ENCODE measurements around the gene HMBS. TPM values are rescaled to one million over a fixed set of nuclear protein-coding genes. Genes with fewer than 3 reads are reported as not detected.

Gene HMBS
- total RNA-seq, 2 donors from 2014 or later, result 9.2 to 14.3 TPM

DNA sequence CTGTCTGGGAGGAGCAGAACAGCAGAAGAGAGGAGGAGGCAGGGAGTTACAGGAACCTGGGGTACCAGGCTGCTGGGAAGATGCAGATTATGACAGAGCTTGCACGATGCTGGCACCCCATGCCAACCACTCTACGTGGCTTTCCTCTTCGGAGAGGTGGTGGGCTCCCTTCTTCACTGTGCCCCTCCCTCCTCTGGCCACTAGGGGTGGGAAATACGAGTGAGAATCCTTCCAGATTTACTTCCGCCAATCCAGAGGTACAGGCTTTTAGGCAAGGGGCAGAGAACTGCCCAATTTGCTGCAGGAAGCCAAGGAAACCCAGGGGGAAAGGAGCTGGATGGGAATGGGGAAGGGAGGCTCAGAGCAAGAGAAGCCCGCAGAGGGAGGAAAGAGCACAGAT lies 40.0 kb upstream of the HMBS start:
- H3K36me3 ChIP-seq, result peaks cover 8 to 13% of the 10 kb centered on the region in 2 donors
- H3K27ac ChIP-seq, result no peak overlapping the region
- TF ChIP-seq POLR2A (IDR thresholded peaks at IDR 0.05) (no peak), POLR2AphosphoS5 (IDR thresholded peaks at IDR 0.05) (no peak)
- TF ChIP-seq, protein P1, sequence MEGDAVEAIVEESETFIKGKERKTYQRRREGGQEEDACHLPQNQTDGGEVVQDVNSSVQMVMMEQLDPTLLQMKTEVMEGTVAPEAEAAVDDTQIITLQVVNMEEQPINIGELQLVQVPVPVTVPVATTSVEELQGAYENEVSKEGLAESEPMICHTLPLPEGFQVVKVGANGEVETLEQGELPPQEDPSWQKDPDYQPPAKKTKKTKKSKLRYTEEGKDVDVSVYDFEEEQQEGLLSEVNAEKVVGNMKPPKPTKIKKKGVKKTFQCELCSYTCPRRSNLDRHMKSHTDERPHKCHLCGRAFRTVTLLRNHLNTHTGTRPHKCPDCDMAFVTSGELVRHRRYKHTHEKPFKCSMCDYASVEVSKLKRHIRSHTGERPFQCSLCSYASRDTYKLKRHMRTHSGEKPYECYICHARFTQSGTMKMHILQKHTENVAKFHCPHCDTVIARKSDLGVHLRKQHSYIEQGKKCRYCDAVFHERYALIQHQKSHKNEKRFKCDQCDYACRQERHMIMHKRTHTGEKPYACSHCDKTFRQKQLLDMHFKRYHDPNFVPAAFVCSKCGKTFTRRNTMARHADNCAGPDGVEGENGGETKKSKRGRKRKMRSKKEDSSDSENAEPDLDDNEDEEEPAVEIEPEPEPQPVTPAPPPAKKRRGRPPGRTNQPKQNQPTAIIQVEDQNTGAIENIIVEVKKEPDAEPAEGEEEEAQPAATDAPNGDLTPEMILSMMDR (IDR thresholded peaks at IDR 0.05), result no peak
- no peak overlapping the region for H3K4me3 ChIP-seq
- H3K4me1 ChIP-seq (replicated peaks), result no peaks in the 10 kb centered on the region
- no peaks in the 10 kb centered on the region for H3K27me3 ChIP-seq (replicated peaks; ENCODE audit: insufficient read depth)
- WGBS, result 73% methylated on average over 6 of the region's 6 CpGs
- no peak for DNase-seq (ENCODE audit: low spot score)
- no peaks in the 10 kb centered on the region for H3K9me3 ChIP-seq
- intact Hi-C loops (cut with DNase I), result no loop called here

DNA sequence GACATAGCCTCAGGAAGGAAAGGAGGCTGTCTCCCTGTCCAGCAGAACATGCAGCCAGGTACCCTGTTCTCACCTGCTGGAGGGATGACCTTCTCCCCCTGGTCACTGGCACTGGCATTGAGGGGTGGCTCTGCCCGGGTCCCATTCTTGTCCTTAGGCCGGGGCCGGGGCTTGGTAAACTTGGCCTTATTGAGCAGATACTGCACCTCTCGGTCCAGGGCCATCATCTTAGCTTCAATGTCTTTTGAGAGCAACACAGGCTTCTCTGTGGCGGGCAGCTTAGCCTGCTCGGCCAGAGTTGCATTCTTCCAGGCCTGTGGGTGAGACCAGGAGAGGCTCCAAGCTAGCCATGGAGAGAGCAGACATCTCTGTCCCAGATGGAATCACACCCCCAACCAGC lies 38.2 kb upstream of the HMBS start:
- Histone ChIP-seq H3K4me3 (no peak overlapping the region), H3K9me3 (no peaks in the 10 kb centered on the region), H3K36me3 (peaks cover 8 to 18% of the 10 kb centered on the region in 2 donors), H3K27me3 (replicated peaks; ENCODE audit: insufficient read depth) (no peaks in the 10 kb centered on the region), H3K4me1 (replicated peaks) (no peaks in the 10 kb centered on the region), H3K27ac (no peak overlapping the region)
- TF ChIP-seq, protein P1 (IDR thresholded peaks at IDR 0.05), result no peak
- TF ChIP-seq POLR2AphosphoS5 (IDR thresholded peaks at IDR 0.05), result no peak
- no peak for TF ChIP-seq POLR2A (IDR thresholded peaks at IDR 0.05)
- whole genome bisulfite sequencing, result 100% methylated on average over 6 of the region's 6 CpGs
- DNase-seq (ENCODE audit: low spot score), result no peak
- intact Hi-C loops (cut with DNase I), result no loop called here

DNA sequence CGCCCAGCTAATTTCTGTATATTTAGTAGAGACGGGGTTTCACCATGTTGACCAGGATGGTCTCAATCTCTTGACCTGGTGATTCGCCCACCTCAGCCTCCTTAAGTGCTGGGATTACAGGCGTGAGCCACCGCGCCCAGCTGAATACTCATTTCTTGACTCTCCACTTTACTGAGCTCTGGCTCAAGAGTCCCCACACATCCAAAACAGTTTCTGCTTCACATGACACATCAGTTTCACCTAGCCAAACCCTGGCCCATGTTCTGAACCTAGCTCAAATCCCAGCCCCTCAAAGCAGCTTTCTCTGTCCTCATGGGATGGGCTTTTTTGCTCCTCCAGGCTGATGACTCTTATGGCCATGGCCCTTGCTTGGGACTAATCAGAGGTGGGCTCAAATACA lies 37.5 kb upstream of the HMBS start:
- H3K36me3 ChIP-seq, result peaks cover 12 to 24% of the 10 kb centered on the region in 2 donors
- intact Hi-C loops (cut with DNase I), result no loop called here
- TF ChIP-seq POLR2A (IDR thresholded peaks at IDR 0.05), result no peak
- TF ChIP-seq, protein P1 (IDR thresholded peaks at IDR 0.05), result no peak
- no peak for TF ChIP-seq POLR2AphosphoS5 (IDR thresholded peaks at IDR 0.05)

DNA sequence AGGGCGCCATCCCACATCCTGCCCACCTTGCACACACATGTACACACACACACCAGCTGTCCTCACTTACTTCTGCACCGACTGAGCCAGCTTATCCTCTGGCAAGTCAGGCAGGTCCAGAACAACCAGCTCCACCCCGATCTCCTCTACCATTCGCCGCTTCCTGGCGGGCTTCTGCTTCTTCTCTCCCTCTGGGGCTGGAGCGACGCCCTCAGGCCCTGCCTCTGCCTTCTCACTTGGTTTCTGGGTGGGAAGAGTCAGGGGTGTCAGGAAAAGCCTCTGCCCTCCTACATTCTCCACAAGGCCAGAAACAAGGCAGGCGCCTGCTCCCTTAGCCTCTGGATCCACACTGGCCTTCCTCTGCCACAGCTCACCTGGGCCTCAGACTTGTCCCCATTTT lies 36.0 kb upstream of the HMBS start:
- no peaks in the 10 kb centered on the region for H3K27me3 ChIP-seq (replicated peaks; ENCODE audit: insufficient read depth)
- H3K36me3 ChIP-seq, result peaks cover 16 to 26% of the 10 kb centered on the region in 2 donors
- intact Hi-C loops (cut with DNase I), result no loop called here
- TF ChIP-seq, protein P1 (IDR thresholded peaks at IDR 0.05), result no peak
- TF ChIP-seq POLR2A (IDR thresholded peaks at IDR 0.05) (no peak), POLR2AphosphoS5 (IDR thresholded peaks at IDR 0.05) (no peak)
- no peaks in the 10 kb centered on the region for H3K9me3 ChIP-seq
- no peak overlapping the region for H3K4me3 ChIP-seq
- WGBS, result 74% methylated on average over 9 of the region's 9 CpGs
- no peak for DNase-seq (ENCODE audit: low spot score)
- no peak overlapping the region for H3K27ac ChIP-seq
- no peaks in the 10 kb centered on the region for H3K4me1 ChIP-seq (replicated peaks)

More for the DNA sequence above, 37.5 kb upstream of the HMBS start:
- Histone ChIP-seq H3K27ac (no peak overlapping the region), H3K4me3 (no peak overlapping the region), H3K27me3 (replicated peaks; ENCODE audit: insufficient read depth) (no peaks in the 10 kb centered on the region), H3K4me1 (replicated peaks) (no peaks in the 10 kb centered on the region), H3K9me3 (no peaks in the 10 kb centered on the region)
- 94% methylated on average over 6 of the region's 6 CpGs for WGBS
- DNase-seq (ENCODE audit: low spot score), result no peak

DNA sequence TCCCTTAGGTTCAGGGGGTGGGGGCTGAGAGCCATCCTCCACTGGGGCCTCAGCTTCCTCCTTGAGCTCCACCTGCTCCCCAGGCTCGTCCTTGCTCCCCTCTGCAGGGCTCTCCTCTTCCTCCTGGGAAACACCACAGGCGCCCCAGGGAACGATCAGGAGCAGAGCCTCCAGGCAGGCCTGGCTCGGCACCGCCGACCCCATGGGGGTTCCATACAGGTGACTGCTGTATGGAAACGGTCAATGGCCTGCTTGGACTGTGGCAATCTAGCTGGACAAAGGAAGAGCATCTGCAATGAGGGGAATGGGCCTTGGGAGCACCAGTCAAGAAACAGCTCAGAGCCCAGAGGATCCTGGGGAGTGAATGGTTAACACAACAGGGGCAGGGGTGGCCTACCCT lies 35.6 kb upstream of the HMBS start:
- no peaks in the 10 kb centered on the region for H3K27me3 ChIP-seq (replicated peaks; ENCODE audit: insufficient read depth)
- no peak for DNase-seq (ENCODE audit: low spot score)
- WGBS, result 97% methylated on average over 7 of the region's 7 CpGs
- no peak overlapping the region for H3K27ac ChIP-seq
- no peaks in the 10 kb centered on the region for H3K4me1 ChIP-seq (replicated peaks)
- peaks cover 16 to 26% of the 10 kb centered on the region in 2 donors for H3K36me3 ChIP-seq
- H3K4me3 ChIP-seq, result no peak overlapping the region
- intact Hi-C loops (cut with DNase I), result no loop called here
- H3K9me3 ChIP-seq, result no peaks in the 10 kb centered on the region
- no peak for TF ChIP-seq POLR2A (IDR thresholded peaks at IDR 0.05)

Data from prostate gland (tissue), 2 donors.